Stimulated activated CD4-positive, alpha-beta T cell treated with anti-CD3 and anti-CD28 coated beads, Interleukin-1b, Interleukin-23, amount 100 ng/mL, for 48 hours (primary cell): ENCODE results near the gene MED26.
"Not testable (repeated sequence)": the region's sequence is repeated elsewhere in the genome, so short reads cannot be mapped to it uniquely, and the experiment has no call there.

Experiments used
- DNase-seq: peaks from one replicate; pipeline ENCODE4 v3.0.0-alpha.2; 2020

MED26 gene

DNA sequence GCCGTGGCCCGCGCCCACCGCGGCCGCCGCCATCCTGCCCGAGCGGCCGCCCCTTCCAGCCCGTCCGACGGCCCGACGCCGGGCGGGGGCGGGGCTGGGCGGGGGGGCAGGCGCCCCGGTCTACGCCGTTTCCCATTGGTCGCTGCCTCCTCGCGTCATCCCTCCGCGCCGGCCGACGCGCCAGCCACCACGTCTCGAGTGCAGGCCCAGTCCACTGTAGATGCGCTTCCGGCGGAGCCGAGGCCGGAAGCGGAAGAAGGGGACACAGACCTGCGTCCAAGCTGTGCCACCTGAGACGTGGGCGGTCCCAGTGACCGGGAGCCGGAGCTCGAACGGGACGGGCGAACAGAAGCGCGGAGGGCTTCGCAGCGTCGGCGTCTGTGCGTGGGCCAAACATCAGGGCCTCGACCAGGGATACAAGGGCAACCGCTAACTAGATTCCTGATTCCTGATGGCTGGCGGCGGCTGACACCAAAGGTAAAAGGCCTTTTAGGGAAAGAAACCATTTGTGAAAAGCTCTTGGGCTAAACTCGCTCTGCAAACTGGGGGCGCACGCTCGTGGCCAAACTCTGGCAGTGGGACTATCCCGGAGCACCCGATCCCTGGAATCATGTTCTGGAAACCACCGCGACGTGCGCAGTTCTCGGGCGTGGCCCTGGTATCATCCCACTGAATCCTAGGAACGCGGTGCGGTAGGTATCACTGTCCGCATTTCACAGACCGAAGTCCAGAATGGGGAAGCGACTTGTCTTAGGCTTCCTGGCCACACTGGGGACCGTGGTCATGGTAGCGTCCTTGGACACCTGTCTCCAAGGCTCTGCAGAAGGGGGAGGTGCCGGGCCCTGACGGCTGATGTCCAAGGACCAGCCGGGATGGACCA is 55.4 kb downstream of the MED26 start, which contains the start of gene SLC35E1:
TSS of gene SLC35E1 (minus strand) at position 84 of the 880 bp plus-strand sequence. CDS start at position 33, 51 bp downstream.
- peak; percentile 93 for DNase-seq

DNA sequence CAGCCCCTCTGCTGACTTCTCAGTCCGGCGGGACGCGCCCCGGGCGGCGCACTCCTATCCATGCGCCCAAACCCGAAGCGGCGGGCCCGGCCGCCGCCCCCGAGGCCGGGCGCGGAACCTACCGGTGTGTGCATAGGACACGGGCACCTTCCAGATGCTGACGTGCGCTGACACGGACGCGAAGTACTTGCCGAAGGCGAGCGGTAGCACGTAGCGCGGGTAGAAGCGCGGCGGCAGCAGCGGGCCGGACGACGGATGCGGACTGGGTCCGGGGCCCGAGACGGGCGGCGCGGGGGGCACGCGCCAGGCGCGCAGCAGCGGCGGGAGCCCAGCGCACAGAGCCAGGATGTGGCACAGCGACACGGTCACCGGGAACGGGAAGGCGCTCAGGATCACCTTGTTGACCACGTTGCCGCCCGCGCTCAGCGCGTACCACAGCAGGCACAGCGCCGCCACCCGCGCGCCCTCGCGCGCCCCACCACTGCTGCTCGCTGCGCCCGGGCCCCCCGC is 56.1 kb downstream of the MED26 start:
- DNase-seq, result peak; percentile 41

DNA sequence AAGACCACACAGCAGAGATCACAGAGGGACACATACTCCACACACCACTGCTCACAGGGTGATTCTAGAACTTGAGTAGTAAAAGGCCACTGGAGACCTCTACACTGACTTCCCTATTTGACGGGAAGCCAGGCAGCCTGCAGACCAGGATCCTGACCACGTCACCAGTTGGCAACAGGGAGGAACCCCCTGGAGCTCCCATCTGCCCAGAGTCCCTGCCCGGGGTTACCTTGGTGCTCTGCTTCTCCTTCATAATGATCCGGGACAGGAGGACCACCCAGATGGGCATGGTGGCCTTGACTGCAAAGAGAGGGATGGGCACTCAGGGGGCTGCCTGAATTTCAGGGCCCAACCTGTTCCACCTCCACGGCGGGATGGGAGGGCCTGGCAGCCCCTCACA is 56.7 kb downstream of the MED26 start:
- DNase-seq, result no peak

DNA sequence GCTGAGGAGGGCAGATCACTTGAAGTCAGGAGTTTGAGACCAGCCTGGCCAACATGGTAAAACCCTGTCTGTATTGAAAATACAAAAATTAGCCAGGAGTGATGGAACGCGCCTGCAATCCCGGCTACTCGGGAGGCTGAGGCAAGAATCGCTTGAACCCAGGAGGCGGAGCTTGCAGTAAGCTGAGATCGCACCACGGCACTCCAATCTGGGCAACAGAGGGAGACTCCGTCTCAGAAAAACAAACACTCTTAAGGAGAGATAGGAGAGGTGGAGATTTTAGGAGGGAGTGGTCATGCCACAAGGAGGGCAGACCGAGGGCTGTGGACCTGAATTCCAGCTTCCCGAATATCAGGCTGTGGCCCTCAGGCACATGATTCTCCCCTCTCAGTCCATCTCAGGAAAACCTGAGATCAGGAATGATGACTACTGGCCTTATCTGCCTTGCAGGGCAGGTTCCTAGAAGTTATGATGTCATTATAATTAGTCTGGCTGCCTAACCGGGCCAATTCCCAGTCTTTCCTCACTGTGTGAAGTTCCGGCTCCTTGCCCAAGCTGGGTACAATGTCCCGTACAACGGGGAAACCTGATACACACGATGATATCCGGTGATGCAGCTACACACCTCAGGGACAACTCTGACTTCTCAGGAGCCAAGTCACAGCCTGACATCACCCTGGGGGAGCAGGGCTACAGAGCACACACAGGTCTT is 58.2 kb downstream of the MED26 start:
- no peak for DNase-seq

DNA sequence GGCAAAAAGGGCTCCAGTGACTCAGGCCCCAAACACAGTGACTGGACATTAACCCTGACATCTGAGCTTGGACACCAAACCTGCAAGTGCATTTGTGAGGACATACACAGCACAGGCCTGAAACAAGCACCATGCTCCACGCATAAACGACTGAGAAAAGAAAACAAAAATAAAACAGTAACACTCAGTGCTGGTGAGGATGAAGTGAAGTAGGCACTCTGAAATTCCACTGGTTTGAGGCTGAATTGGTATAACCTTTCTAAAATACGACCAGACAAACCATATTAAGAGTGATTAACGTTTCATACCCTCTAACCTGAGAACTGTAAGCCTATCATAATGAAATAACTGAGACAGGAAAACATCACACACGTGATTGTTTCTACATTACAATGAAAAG is 61.3 kb downstream of the MED26 start:
- no peak for DNase-seq

DNA sequence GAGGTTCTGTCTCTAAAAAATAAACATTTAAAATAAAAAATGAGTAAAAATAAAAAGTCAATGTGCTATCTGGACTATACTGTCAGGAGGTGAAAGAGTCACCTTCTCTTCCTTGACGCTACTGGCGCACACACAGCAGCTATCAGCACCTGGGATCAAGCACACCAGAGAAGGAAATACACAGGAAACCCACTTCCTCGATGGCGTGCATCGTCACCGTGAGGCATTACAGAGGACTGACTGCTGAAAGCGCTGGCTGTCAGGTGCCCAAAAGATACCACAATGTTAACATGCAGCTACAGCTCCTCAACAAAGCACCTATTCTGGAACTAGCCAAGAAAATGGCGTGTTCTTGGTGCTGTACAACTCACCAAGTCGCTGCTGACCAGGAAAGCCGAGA is 61.8 kb downstream of the MED26 start:
- DNase-seq, result peak; percentile 65

DNA sequence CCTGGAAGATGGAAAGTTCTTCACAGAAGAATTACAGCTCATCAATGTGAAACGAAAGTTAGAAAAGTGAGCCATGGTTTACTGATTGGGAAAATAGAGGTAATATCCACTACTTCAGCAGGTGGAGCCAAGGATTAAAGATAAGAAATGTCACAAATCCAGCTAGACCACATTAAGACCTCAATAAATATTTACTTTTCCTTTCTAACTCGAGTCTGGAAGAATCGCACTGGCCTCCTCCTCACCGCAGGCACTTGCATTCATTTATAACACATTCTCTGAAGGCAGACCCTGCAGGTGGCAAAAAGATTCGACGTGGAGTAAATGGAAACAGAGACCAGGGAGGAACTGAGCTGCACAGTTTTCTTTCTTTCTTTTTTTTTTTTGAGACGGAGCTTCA is 63.2 kb downstream of the MED26 start:
- DNase-seq, result no peak

DNA sequence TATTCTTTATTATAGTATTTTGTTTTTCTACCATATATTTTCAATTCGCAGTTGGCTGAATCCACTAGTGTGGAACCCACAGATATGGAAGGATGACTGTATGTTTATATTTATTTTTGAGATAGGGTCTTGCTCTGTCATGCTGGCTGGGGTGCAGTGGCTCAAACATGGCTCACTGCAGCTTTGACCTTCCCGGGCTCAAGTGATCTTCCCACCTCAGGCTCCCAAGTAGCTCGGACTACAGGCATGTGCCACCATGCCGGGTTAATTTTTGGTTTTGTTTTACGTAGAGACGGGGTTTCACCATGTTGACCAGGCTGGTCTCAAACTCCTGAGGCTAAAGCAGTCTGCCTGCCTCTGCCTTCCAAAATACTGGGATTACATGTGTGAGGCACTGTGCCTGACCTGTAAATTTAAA is 65.4 kb downstream of the MED26 start:
- no peak for DNase-seq

DNA sequence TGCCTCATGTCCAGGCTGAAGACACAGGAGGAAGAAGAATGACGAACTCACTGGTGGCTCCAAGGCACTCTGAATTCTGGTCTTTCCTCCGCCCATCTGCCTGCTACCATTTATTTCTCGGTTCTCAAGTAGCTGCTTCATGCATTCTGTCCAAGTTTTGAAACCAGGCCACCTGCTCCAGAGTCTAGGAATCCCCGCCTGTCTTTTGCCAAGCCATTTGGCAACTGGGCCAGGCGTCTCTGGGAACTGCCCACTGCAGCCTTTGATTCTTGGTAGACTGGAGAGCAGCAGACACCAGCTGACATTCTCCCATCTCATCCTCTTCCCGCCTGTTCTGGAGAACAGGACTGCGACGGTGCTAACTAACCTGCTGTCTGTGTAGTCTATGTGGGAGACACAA is 66.6 kb downstream of the MED26 start:
- no peak for DNase-seq

DNA sequence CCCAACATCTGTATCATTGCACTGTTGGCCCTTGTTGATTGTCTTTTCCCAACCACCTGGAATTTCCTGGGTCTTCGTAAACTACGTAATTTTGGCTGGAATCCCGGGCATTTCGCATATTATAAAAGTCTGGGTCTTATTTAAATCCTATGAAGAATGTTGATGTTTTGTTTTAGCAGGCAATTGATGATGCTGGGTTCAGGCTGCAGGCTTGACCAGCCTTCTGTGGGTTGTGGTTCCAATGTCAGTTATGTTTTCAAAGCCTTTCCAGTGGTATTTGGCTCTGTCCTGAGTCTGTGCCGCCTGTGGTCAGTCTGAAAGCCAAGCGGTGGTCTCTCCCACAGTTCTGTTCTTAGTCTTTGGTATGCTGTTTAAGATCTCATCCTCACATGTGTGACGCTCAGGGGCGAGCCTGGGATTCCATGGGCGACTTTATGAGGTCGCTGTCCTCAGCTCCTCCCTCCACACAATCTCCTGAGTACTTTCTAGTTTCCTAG is 68.2 kb downstream of the MED26 start:
- no peak for DNase-seq

DNA sequence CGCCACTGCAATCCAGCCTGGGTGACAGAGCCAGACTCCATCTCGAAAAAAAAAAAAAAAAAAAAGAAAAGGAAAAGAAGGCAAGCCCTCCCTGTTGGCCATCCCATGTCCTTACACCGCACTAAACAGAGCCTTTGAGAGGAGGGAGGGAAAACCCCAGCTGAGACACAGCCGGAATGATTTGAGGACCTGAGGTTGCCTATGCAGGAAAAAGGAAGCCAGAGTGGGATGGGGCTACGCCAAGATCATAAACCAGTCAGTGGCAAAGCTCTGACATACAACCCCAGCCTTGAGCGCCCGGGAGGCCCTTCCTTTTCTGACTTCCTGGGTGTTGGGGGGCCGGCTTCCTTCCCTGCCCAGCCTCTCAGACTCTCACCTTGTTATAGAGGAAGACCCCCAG is 73.2 kb downstream of the MED26 start:
- no peak for DNase-seq

DNA sequence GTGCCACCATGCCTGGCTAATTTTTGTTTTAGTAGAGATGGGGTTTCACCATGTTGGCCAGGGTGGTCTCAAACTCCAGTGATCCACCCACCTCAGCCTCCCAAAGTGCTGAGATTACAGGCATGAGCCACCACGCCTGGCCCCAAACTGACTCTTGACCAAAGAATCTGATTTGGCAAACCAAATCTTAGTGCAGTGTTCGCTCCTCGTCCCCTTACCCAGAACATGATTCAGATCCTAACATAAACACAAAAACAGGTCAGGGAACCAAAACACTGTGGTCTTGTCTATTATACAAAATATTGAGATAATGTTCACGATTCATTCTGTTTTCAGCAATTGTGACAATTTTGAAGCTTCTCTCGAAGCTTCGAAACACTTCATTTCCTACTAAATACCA is 76.1 kb downstream of the MED26 start:
- not testable (repeated sequence) for DNase-seq

DNA sequence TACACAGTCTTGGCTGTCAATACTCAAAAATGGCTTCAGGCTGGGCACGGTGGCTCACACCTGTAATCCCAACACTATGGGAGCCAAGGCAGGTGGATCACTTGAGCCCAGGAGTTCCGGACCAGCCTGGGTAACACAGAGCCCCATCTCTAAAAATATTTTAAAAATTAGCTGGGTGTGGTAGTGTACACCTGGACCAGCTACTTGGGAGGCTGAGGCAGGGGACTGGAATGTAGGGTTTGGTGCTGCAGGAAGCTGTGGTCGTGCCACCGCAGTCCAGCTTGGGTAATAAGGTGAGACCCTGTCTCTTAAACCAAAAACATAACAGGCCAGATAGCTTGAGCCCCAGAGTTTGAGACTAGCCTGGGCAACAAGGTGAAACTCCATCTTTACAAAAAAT is 79.0 kb downstream of the MED26 start:
- DNase-seq, result no peak

DNA sequence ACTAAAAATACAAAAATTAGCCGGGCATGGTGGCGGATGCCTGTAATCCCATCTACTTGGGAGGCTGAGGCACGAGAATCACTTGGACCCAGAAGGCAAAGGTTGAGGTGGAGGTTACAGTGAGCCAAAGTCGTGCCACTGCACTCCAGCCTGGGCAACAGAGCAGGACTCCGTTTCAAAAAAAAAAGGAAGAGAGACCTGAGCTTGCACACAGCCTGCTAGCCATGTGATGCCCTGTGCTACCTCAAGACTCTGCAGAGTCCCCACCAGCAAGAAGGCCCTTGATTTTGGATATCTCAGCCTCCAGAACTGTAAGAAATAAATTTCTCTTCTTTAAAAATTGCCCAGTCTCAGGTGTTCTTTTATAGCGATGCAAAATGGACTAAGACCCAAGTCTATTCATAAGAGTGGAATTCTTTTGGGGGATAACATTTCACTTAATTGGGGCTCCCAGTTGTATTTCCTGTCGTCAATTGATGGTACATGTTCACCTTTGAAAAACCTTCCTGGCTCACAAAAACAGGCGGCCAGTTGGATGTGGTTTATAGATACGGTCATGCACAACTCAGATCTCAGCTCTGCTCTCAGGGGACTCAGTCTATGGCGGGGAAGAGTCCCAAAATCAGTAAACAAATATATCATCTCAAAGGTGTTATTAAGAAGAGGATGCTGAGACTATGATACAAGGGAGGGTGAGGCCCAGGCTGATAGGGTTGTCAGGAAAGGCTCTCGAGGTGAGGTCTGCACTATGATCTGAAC is 83.4 kb downstream of the MED26 start:
- DNase-seq, result no peak

DNA sequence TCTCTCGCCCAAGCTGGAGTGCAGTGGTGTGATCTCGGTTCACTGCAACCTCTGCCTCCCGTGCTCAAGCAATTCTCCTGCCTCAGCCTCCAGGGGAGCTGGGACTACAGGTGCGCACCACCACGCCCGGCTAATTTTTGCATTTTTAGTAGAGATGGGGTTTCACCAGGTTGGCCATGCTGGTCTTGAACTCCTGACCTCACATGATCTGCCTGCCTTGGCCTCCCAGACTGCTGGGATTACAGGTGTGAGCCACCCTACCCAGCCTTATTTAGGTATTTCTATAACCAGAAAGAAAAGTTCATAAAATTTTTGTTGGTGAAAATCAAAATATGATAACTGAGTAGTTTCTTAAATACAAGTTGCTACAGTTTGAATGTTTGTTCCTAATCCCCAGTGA is 84.3 kb downstream of the MED26 start:
- not testable (repeated sequence) for DNase-seq

DNA sequence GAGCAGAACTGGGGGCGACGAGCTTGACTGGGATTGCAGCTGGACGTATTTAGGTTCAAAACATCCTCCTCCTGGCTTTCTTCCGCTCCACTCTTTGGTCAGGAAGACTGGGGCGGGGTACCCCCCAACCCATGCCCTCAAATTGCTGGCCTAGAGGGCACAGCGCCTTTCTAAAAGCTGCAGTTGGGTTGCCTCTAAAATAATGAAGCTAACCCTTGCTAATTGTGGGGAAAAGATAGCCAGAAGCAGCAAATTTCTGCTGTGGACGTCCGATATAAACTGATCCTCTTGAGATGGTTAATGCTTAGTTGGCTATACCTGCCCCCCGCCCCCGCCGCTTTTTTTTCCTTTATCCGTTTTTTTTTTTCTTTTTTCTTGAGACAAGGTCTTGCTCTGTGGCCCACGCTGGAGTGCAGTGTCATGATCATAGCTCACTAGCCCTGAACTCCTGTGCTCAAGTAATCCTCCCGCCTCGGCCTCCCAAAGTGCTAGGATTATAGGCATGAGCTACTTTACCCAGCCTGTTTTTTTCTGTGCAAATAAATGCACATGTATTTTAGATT is 85.0 kb downstream of the MED26 start:
- DNase-seq, result no peak

DNA sequence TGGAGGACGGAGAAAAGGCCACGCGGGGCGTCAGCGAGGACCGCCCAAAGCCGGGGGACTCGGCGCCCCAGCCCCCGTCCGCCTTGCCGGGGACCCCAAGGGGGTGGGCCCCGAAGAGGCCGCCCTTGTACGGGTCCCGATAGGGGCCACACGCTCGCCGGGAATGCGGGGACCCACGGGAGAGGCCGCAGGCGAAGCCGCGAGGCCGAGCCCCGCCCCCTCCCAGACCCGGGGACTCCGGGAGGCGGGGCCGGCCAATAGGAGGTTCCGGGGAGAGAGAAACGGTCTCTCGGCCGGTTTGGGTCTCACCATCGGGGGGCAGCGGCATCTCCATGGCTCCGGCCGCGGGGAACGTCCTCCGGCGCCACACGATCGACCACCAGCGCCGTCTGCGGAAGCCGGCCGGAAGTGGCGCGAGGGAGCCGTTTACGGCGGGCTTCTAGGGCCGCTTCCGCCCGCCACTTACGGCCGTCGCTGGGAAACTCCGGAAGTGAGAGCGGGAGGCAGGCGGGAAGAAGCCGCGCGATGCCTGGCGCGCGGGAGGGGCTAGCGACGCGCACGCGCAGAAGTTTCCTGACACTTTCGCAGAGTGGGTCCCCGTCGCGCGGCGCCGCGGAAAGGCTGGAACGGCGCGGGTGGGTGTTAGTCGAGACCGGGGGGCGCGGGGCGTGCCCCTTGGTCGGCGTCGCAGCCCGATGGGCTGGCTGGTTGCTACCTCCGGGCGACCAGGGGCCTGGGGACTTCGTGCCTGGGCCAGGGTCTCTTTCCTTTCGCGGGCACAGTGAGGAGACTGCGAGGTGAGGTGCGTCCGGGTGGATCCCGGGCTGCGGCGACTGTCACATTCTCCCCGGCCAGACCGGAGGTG is 85.7 kb downstream of the MED26 start, which contains the start of gene CHERP:
TSS of gene CHERP (minus strand) at position 393 of the 865 bp plus-strand sequence. CDS start at position 334, 59 bp downstream.
- peak; percentile 92 for DNase-seq

DNA sequence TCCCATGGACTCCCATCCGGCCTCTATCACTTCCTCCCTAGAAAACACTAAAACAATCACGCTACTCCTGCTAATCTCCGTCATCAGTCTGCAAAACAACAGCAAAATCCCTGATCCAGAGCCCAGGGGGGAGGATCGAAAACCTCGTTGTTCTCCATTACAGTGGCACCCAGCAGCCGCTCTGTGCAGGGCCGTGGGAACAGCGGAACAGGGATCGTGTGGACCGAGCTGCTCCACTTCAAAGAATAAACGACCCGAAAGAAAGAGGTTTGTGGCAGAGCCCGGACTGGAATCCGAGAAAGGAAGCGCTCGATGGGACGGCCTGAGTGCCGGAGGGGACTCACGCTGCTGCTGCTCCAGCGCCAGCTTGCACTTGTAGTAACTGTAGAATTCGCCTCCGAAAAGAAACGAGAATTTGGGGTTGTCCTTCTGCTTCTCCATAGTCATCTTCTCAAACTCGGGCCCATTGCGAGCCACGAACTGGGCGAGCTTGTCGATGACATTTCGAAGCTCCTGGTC is 86.4 kb downstream of the MED26 start:
- no peak for DNase-seq

DNA sequence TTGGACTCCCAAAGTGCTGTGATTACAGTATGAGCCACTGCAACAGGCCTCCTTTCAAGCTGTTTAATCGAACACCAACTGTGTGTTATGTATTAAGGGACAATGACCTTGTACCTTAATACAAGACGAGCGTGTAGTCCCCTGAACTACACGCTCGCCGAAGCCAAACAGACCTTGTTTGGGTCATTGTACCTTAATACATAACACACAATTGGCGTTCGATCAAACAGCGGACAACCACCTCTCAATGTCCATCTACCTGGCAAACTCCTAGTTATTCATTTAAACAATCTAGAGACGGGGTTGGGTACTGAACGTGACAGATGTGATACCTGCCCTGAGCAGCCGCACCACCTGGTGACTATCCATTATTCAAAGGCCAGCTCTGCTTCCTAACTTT is 87.1 kb downstream of the MED26 start:
- no peak for DNase-seq

DNA sequence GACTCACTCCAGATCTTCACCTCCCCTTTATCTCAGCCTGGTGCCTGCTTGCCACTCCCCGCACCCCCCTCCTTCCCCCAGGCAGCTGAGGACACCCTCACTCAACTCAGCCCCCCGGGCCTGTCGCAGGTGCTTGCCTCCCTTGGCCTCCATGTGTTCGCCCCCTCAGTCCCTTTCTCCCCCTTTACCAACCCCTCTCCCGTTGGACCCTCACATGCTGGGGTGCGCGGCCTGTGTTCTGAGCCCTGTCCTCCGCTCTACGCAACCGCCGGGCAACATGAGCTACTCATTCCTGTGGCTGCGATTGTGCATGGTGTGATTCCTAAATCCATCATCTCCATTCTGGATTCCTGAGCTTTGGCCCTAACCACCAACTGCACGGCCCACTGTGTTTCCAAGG is 90.9 kb downstream of the MED26 start:
- DNase-seq, result no peak

DNA sequence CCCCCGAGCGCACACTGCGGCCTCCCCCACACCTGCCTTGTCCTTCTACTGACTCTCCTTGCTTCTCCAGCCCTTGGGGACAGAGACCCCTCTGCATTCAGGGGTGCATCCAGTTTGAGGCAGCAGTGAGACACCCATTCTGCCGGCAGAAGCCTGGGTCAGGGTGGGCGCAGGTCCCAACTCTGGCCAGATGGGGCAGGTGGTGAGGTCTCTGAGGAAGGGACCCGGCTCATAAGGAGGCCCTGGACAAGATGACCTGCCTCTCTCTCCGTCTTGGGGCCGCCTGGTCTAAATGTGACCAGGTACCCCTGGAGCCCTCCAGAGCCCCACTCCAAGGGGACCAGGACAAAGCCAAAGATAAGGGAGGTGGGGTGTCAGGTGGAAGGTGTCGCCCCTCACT is 91.9 kb downstream of the MED26 start:
- DNase-seq, result no peak
